SU-DHL-6 (cell line): ENCODE data around the gene CNOT4.

Experiments
- H2AFZ ChIP-seq: fragments of 200-600 bp; sonication (generic); 2 replicates; pipeline ENCODE4 v1.6.1; 2014; ENCODE audit warnings: low read depth, mild to moderate bottlenecking, moderate library complexity, mixed read lengths, antibody characterized with exemption, low read length; ENCODE audit not compliant: severe bottlenecking
- H3F3A ChIP-seq: fragments of 200-600 bp; shearing (Covaris generic); 2 replicates; pipeline ENCODE4 v1.6.0; 2016; ENCODE audit warnings: antibody characterized with exemption, mild to moderate bottlenecking; ENCODE audit not compliant: insufficient read depth
- H3K27ac ChIP-seq: fragments of 200-600 bp; sonication (generic); 2 replicates; pipeline ENCODE4 v1.5.1; 2016; ENCODE audit warnings: low read depth, mild to moderate bottlenecking, low read length, moderate library complexity, mixed read lengths
- H3K27me3 ChIP-seq: fragments of 200-600 bp; sonication (generic), shearing (Covaris generic); 2 replicates; pipeline ENCODE4 v1.6.0; 2014; ENCODE audit warnings: mild to moderate bottlenecking, low read length
- H3K36me3 ChIP-seq: fragments of 200-600 bp; sonication (generic); 2 replicates; pipeline ENCODE4 v1.6.1; 2014; ENCODE audit warnings: mild to moderate bottlenecking, low read length, mixed read lengths
- H3K4me2 ChIP-seq: fragments of 300-600, 200-600 bp; shearing (Covaris generic), sonication (generic); 2 replicates; pipeline ENCODE4 v1.6.0; 2014; ENCODE audit warnings: low read length, low read depth, mild to moderate bottlenecking; ENCODE audit not compliant: poor library complexity, severe bottlenecking
- H3K4me3 ChIP-seq: fragments of 200-600 bp; sonication (generic); 2 replicates; pipeline ENCODE4 v1.5.1; 2014; ENCODE audit warnings: antibody characterized with exemption, low read length, mild to moderate bottlenecking, mixed read lengths; ENCODE audit not compliant: insufficient read depth, poor library complexity, severe bottlenecking
- H3K79me2 ChIP-seq: fragments of 200-600 bp; sonication (generic); 2 replicates; pipeline ENCODE4 v1.6.1; 2014; ENCODE audit warnings: mild to moderate bottlenecking, low read length, moderate library complexity; ENCODE audit not compliant: insufficient read depth
- H3K9ac ChIP-seq: fragments of 200-600 bp; sonication (generic); 2 replicates; pipeline ENCODE4 v1.7.0; 2014; ENCODE audit warnings: mild to moderate bottlenecking, low read length
- H3K9me2 ChIP-seq: fragments of 200-600 bp; sonication (generic); replicated peaks from 2 replicates; pipeline ENCODE4 v1.6.1; 2014; ENCODE audit warnings: low read length; ENCODE audit not compliant: insufficient read depth
- H3K9me3 ChIP-seq: fragments of 200-600 bp; sonication (generic); 2 replicates; pipeline ENCODE4 v1.6.1; 2014; ENCODE audit warnings: low read length, mixed read lengths; ENCODE audit not compliant: insufficient read depth
- H4K20me1 ChIP-seq: fragments of 200-600 bp; sonication (generic); 2 replicates; pipeline ENCODE4 v1.6.1; 2014; ENCODE audit warnings: low read depth, mild to moderate bottlenecking, antibody characterized with exemption, low read length, moderate library complexity, mixed read lengths
- CTCF ChIP-seq: fragments of 200-600 bp; sonication (generic); IDR thresholded peaks from one replicate; pipeline ENCODE4 v1.5.1; 2017; ENCODE audit warnings: antibody characterized with exemption, mild to moderate bottlenecking, low read length, moderate library complexity; ENCODE audit not compliant: insufficient read depth, poor library complexity, severe bottlenecking
- EZH2phosphoT487 ChIP-seq: fragments of 200-600 bp; sonication (generic), shearing (Covaris generic); conservative IDR thresholded peaks from 2 replicates; pipeline ENCODE4 v1.6.1; 2018; ENCODE audit warnings: mild to moderate bottlenecking, antibody characterized with exemption, low read length, moderate library complexity, mixed read lengths

CNOT4 gene

GRCh38 chr7:135372222-135372621, 137.7 kb downstream of the CNOT4 start:
- H3F3A ChIP-seq = no peaks in the 10 kb centered on the region
- H3K79me2 ChIP-seq = no peaks in the 10 kb centered on the region
- no peaks in the 10 kb centered on the region for H3K9me2 ChIP-seq
- no peak for TF ChIP-seq CTCF
- TF ChIP-seq EZH2phosphoT487 = no peak
- no peak overlapping the region for H3K4me3 ChIP-seq
- H3K36me3 ChIP-seq = no peaks in the 10 kb centered on the region
- no peak overlapping the region for H3K27ac ChIP-seq
- no peak overlapping the region for H3K4me2 ChIP-seq
- no peak overlapping the region for H3K9ac ChIP-seq
- H3K27me3 ChIP-seq = no peaks in the 10 kb centered on the region
- H2AFZ ChIP-seq = no peak overlapping the region
- no peaks in the 10 kb centered on the region for H3K9me3 ChIP-seq
- H4K20me1 ChIP-seq = no peaks in the 10 kb centered on the region

- Histone ChIP-seq H2AFZ (no peak overlapping the region), H3K9ac (no peak overlapping the region), H3F3A (no peaks in the 10 kb centered on the region), H3K9me3 (no peaks in the 10 kb centered on the region), H3K4me3 (no peak overlapping the region), H3K4me2 (no peak overlapping the region), H3K79me2 (no peaks in the 10 kb centered on the region), H3K36me3 (no peaks in the 10 kb centered on the region), H3K9me2 (no peaks in the 10 kb centered on the region), H3K27ac (no peak overlapping the region), H3K27me3 (no peaks in the 10 kb centered on the region), H4K20me1 (no peaks in the 10 kb centered on the region)
- TF ChIP-seq CTCF (no peak), EZH2phosphoT487 (no peak)
These were observed 139.2 kb downstream of the CNOT4 start for GRCh38 chr7:135370656-135371055.

- Histone ChIP-seq H3K4me3 (no peak overlapping the region), H4K20me1 (no peaks in the 10 kb centered on the region), H3K36me3 (no peaks in the 10 kb centered on the region), H3F3A (no peaks in the 10 kb centered on the region), H3K4me2 (no peak overlapping the region), H3K9me3 (no peaks in the 10 kb centered on the region), H3K27me3 (no peaks in the 10 kb centered on the region), H3K79me2 (no peaks in the 10 kb centered on the region), H3K27ac (no peak overlapping the region), H2AFZ (no peak overlapping the region), H3K9ac (no peak overlapping the region), H3K9me2 (no peaks in the 10 kb centered on the region)
- no peak for TF ChIP-seq EZH2phosphoT487
- TF ChIP-seq CTCF = no peak
These were observed 140.5 kb downstream of the CNOT4 start for GRCh38 chr7:135369405-135369804.
